ENCODE results near the gene NRIP2. TPM values are rescaled to one million over a fixed set of nuclear protein-coding genes. Genes with fewer than 3 reads are reported as not detected.

The NRIP2 gene
- total RNA-seq, 1 experiment from 2014 or later: not detected

- CTCF ChIA-PET: no interaction called here
- H3K9me3 ChIP-seq (ENCODE audit: control insufficient read depth, insufficient read depth, low read depth, low read length): no peaks in the 10 kb centered on the region
- H3K27ac ChIP-seq (ENCODE audit: low read length): no peak overlapping the region
- ATAC-seq: no peak
- POLR2A ChIA-PET: no interaction called here
- BruUV-seq (replicated peaks): no TSS peak
- H3K4me3 ChIP-seq (ENCODE audit: low read depth in 2 of 2, low read length in 2 of 2): no peak overlapping the region
- H3K4me1 ChIP-seq (ENCODE audit: control insufficient read depth, insufficient read depth, low read length): no peaks in the 10 kb centered on the region
- TF ChIP-seq TCF7L2 (IDR thresholded peaks at IDR 0.05; ENCODE audit: low read depth, low read length): no peak
- no peak for TF ChIP-seq POLR2AphosphoS5 (IDR thresholded peaks at IDR 0.05; ENCODE audit: low read depth, low read length)
- no peak for TF ChIP-seq SIN3A (IDR thresholded peaks at IDR 0.05; ENCODE audit: borderline replicate concordance, insufficient read depth, low read depth, low read length)
- TF ChIP-seq, protein P1, sequence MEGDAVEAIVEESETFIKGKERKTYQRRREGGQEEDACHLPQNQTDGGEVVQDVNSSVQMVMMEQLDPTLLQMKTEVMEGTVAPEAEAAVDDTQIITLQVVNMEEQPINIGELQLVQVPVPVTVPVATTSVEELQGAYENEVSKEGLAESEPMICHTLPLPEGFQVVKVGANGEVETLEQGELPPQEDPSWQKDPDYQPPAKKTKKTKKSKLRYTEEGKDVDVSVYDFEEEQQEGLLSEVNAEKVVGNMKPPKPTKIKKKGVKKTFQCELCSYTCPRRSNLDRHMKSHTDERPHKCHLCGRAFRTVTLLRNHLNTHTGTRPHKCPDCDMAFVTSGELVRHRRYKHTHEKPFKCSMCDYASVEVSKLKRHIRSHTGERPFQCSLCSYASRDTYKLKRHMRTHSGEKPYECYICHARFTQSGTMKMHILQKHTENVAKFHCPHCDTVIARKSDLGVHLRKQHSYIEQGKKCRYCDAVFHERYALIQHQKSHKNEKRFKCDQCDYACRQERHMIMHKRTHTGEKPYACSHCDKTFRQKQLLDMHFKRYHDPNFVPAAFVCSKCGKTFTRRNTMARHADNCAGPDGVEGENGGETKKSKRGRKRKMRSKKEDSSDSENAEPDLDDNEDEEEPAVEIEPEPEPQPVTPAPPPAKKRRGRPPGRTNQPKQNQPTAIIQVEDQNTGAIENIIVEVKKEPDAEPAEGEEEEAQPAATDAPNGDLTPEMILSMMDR (IDR thresholded peaks at IDR 0.05): no peak
- no peak for TF ChIP-seq REST (IDR thresholded peaks at IDR 0.05; ENCODE audit: insufficient read depth in 1 of 2, low read depth in 2 of 2, low read length in 1 of 2)
- intact Hi-C loops (cut with micrococcal nuclease; ENCODE audit: unreplicated experiment): no loop called here
- in situ Hi-C loops (cut with HindIII; ENCODE audit: low pct_unique_long_range_greater_than_20kb, low sequenced_read_pairs): no loop called here
- 0 out of 2 replicates have a peak, but pooled peaks cover 2% of the 10 kb centered on the region for H3K36me3 ChIP-seq (ENCODE audit: control insufficient read depth, insufficient read depth, low read length)
- no peaks in the 10 kb centered on the region for H3K27me3 ChIP-seq (ENCODE audit: control insufficient read depth, insufficient read depth, low read length)
- DNase-seq (ENCODE audit: low read depth, low spot score): no peak
Observed at GRCh38 chr12:2826721-2827515, 7.9 kb downstream of the NRIP2 start.

GRCh38 chr12:2826036-2826435 lies 8.8 kb downstream of the NRIP2 start:
- in situ Hi-C loops (cut with HindIII; ENCODE audit: low pct_unique_long_range_greater_than_20kb, low sequenced_read_pairs) (no loop called here), intact Hi-C loops (cut with micrococcal nuclease; ENCODE audit: unreplicated experiment) (no loop called here)
- no peak for ATAC-seq
- Histone ChIP-seq H3K4me3 (ENCODE audit: low read depth in 2 of 2, low read length in 2 of 2) (no peak overlapping the region), H3K36me3 (ENCODE audit: control insufficient read depth, insufficient read depth, low read length) (0 out of 2 replicates have a peak, but pooled peaks cover 2% of the 10 kb centered on the region), H3K4me1 (ENCODE audit: control insufficient read depth, insufficient read depth, low read length) (no peaks in the 10 kb centered on the region), H3K27ac (ENCODE audit: low read length) (no peak overlapping the region), H3K27me3 (ENCODE audit: control insufficient read depth, insufficient read depth, low read length) (no peaks in the 10 kb centered on the region), H3K9me3 (ENCODE audit: control insufficient read depth, insufficient read depth, low read depth, low read length) (no peaks in the 10 kb centered on the region)
- POLR2A ChIA-PET: no interaction called here
- CTCF ChIA-PET: no interaction called here
- no peak for TF ChIP-seq TCF7L2 (IDR thresholded peaks at IDR 0.05; ENCODE audit: low read depth, low read length)
- TF ChIP-seq, protein P1 (IDR thresholded peaks at IDR 0.05): no peak
- TF ChIP-seq POLR2AphosphoS5 (IDR thresholded peaks at IDR 0.05; ENCODE audit: low read depth, low read length): no peak
- TF ChIP-seq REST (IDR thresholded peaks at IDR 0.05; ENCODE audit: insufficient read depth in 1 of 2, low read depth in 2 of 2, low read length in 1 of 2): no peak
- no peak for TF ChIP-seq SIN3A (IDR thresholded peaks at IDR 0.05; ENCODE audit: borderline replicate concordance, insufficient read depth, low read depth, low read length)
- no peak for DNase-seq (ENCODE audit: low read depth, low spot score)
- no TSS peak for BruUV-seq (replicated peaks)

All from Panc1 (cell line).